Suprapubic skin (tissue), 4 donors: ENCODE data around the gene ZER1. TPM values are rescaled to one million over a fixed set of nuclear protein-coding genes. Genes with fewer than 3 reads are reported as not detected.

Experiments
- DNase-seq, 2 donors: peaks; one replicate each; pipeline ENCODE4 v3.0.0-alpha.2; 2019; ENCODE audit warnings: low spot score in 2 of 2
- H3K27ac ChIP-seq: fragments of 200-600 bp; sonication (generic); one replicate; pipeline ENCODE4 v1.5.1; 2019
- H3K27me3 ChIP-seq: fragments of 200-600 bp; sonication (generic); one replicate; pipeline ENCODE4 v1.5.1; 2019
- H3K36me3 ChIP-seq: fragments of 200-600 bp; sonication (generic); one replicate; pipeline ENCODE4 v1.5.1; 2019
- H3K4me1 ChIP-seq: fragments of 200-600 bp; sonication (generic); one replicate; pipeline ENCODE4 v1.5.1; 2019
- H3K4me3 ChIP-seq: fragments of 200-600 bp; sonication (generic); one replicate; pipeline ENCODE4 v1.5.1; 2019; ENCODE audit warnings: mild to moderate bottlenecking
- H3K9me3 ChIP-seq: fragments of 200-600 bp; sonication (generic); one replicate; pipeline ENCODE4 v1.5.1; 2019
- EP300 ChIP-seq: sonication (generic); formaldehyde crosslinking; IDR thresholded peaks from one replicate; pipeline ENCODE4 v1.6.1; 2017; ENCODE audit warnings: antibody characterized with exemption
- POLR2A ChIP-seq, 2 donors: fragments of 450-650 bp; IDR thresholded peaks; one replicate each; pipeline ENCODE4 v1.6.1; 2017; ENCODE audit warnings: antibody characterized with exemption in 2 of 2, mild to moderate bottlenecking in 2 of 2, moderate library complexity in 2 of 2
- POLR2AphosphoS5 ChIP-seq, 3 donors: sonication (generic); formaldehyde crosslinking; IDR thresholded peaks; one replicate each; pipeline ENCODE4 v1.6.1; 2017; ENCODE audit warnings: antibody characterized with exemption in 3 of 3
- WGBS: methylation state at CpG from one replicate; pipeline ENCODE4 v1.1.5; 2018; 5-methylcytosine and 5-hydroxymethylcytosine counted together
- total RNA-seq, 4 donors: library from RNA; depleted of rRNA; stranded (reverse); fragments of >200 nt; gene quantifications; one replicate each; pipeline ENCODE4 v1.1.0, GENCODE V29; 2016
- TF ChIP-seq, protein P1 (sequence below), 2 donors: fragments of 200-600 bp in 1 of 2; fragments of 450-650 bp in 1 of 2; sonication (generic) in 1 of 2; IDR thresholded peaks; one replicate each; pipeline ENCODE4 v1.5.1; 2016 to 2019; ENCODE audit warnings: antibody characterized with exemption in 2 of 2, mild to moderate bottlenecking in 1 of 2, moderate library complexity in 1 of 2

ZER1 gene
- total RNA-seq, 4 donors from 2014 or later = 53.7 to 75.3 (median 67.7) TPM

DNA sequence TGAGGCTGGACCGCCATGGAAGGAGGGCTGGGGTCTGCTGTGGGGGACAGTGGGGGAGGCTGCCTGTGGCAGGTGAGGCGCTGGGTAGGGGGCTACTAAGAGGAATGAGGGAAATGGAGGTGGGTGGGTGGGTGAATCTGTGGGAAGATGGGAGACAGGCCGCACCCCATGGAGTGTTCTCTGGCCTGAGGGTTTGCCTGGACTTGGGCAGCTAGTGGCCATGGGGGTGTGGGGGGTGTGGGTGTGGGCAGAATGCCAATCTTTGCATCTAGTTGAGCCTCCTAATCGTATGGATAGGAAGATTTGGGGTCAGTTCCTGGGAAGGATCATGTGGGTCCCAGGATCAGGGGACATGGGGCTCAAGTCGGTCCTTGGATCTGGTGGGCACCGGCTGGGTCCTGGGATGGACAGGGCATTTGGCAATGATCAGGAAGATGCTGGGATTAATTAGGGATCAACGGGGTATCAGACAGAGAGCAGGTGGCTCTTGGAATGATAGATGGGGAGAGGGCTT lies 48.3 kb downstream of the ZER1 start:
- Histone ChIP-seq H3K4me1 (peaks cover 33% of the 10 kb centered on the region), H3K27me3 (no peaks in the 10 kb centered on the region), H3K9me3 (no peaks in the 10 kb centered on the region), H3K36me3 (peaks cover 20% of the 10 kb centered on the region), H3K4me3 (peak overlapping the region; percentile 72), H3K27ac (peak overlapping the region; percentile 66)
- 33% methylated on average over 7 of the region's 7 CpGs for WGBS
- TF ChIP-seq POLR2A (IDR thresholded peaks at IDR 0.05) (no peak), EP300 (no peak), POLR2AphosphoS5 (IDR thresholded peaks at IDR 0.05) (no peak)
- TF ChIP-seq, protein P1, sequence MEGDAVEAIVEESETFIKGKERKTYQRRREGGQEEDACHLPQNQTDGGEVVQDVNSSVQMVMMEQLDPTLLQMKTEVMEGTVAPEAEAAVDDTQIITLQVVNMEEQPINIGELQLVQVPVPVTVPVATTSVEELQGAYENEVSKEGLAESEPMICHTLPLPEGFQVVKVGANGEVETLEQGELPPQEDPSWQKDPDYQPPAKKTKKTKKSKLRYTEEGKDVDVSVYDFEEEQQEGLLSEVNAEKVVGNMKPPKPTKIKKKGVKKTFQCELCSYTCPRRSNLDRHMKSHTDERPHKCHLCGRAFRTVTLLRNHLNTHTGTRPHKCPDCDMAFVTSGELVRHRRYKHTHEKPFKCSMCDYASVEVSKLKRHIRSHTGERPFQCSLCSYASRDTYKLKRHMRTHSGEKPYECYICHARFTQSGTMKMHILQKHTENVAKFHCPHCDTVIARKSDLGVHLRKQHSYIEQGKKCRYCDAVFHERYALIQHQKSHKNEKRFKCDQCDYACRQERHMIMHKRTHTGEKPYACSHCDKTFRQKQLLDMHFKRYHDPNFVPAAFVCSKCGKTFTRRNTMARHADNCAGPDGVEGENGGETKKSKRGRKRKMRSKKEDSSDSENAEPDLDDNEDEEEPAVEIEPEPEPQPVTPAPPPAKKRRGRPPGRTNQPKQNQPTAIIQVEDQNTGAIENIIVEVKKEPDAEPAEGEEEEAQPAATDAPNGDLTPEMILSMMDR (IDR thresholded peaks at IDR 0.05) = no peak
- DNase-seq = no peak

DNA sequence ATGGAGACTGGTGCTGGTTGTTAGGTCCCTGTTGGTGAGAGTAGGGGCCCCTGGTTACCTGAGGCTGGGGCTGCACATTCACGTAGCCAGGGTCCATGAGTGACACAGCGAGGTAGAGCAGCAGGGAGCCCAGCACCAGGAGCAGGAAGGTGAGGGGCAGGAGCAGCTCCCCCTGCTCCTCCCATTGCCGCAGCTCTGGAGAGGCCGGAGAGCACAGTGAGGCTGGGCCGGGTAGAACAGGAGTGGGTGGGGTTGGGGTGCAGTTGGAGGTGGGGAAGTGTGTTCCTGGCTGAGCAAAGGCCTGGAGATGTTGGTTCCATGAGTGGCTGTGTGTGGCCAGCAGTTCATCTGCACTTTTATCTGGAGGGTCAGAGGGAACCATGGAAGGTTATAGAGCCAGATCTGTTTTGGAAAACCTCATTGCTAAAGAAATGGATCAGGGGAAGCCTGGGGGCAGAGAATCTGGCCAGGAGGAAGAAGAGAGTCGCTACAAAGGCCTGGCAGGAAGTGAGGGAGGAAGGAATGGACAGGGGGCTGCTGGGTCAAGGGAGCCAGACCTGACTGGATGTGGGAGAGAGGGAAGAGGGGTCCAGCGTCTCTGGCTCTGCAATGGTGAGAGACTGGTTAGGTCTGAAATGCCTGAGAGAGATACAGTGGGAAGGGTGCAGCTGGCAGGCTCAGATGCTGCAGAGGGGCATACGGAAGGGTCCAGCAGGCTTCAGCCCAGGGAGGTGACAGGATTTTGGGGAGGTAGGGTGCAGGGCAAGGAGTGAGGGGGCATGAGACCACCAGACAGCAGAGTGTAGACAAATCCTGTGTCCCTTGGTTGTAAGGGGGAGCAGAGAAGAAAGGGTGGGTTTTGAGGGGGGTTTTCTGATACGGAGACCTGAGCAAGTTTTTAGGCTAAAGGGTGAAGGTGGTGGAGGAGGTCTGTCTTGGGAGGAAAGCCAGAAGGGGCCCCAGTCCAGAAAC lies 49.1 kb downstream of the ZER1 start:
- H3K36me3 ChIP-seq = peaks cover 20% of the 10 kb centered on the region
- no peaks in the 10 kb centered on the region for H3K9me3 ChIP-seq
- DNase-seq = no peak
- H3K4me1 ChIP-seq = peaks cover 33% of the 10 kb centered on the region
- H3K27ac ChIP-seq = no peak overlapping the region
- no peak for TF ChIP-seq POLR2A (IDR thresholded peaks at IDR 0.05)
- no peak for TF ChIP-seq POLR2AphosphoS5 (IDR thresholded peaks at IDR 0.05)
- WGBS = 40% methylated on average over 7 of the region's 9 CpGs
- H3K4me3 ChIP-seq = peak overlapping the region; percentile 72
- H3K27me3 ChIP-seq = no peaks in the 10 kb centered on the region

DNA sequence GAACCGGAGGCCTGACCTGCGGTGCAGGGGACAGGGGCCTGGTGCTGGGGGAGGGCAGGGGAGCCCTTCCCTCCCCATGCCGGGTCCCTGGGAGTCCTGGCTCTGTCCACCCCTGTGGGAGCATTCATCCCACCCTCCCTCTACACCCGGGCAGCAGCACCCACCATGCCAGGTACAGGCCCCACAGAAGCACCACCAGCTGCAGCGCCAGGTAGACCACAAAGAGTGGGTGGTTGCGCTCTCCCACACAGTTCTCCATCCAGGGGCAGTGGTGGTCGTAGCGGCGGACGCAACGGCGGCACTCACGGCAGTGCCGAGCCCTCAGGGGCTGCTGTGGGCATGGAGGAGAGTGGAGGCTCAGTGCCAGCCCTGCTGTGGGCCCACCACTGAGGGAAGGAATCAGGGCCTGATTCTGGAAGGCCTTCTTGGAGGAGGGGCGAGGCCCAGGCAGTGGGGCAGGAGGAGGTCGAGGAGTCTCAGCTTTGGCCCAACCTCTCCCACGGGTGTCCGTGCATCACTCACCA lies 50.2 kb downstream of the ZER1 start:
- Histone ChIP-seq H3K4me3 (no peak overlapping the region), H3K4me1 (peaks cover 33% of the 10 kb centered on the region), H3K9me3 (no peaks in the 10 kb centered on the region), H3K27me3 (no peaks in the 10 kb centered on the region), H3K36me3 (peaks cover 20% of the 10 kb centered on the region), H3K27ac (no peak overlapping the region)
- DNase-seq = no peak
- TF ChIP-seq POLR2A (IDR thresholded peaks at IDR 0.05) = no peak
- no peak for TF ChIP-seq POLR2AphosphoS5 (IDR thresholded peaks at IDR 0.05)
- TF ChIP-seq, protein P1 (IDR thresholded peaks at IDR 0.05) = no peak
- no peak for TF ChIP-seq EP300
- WGBS = 95% methylated on average over 14 of the region's 18 CpGs

DNA sequence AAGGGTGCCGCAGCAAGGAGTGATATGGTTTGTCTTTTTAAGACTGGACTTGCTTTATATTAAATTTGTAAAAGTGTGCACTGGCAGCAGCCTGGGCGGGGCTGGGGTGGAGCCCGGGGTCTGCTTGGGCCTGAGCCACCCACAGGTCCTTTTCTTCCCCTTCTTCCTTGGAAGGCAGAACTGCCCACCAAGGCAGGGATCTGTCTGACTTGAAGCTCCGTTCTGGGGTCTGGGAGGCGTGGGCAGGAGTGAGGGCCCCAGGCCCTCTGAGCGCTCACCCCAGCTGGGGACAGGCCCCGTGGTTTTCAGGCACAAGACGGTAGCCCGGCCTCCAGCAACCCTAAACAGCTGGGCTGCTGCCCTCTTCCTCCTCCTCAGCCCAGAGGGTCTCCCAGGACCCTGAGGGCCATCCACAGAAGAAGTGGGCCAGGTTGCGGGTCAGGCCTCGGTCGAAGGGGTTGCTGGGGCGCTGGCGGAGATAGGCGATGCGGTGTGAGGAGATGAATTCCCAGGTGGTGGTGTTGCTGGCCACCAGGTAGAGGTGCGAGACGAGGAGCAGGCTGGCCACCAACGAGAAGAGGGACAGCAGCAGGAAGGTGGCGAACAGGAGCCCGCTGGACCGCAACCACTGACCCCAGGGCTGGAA lies 50.8 kb downstream of the ZER1 start:
- WGBS = 93% methylated on average over 22 of the region's 22 CpGs
- no peak for TF ChIP-seq EP300
- TF ChIP-seq, protein P1 (IDR thresholded peaks at IDR 0.05) = no peak
- TF ChIP-seq POLR2AphosphoS5 (IDR thresholded peaks at IDR 0.05) = no peak
- TF ChIP-seq POLR2A (IDR thresholded peaks at IDR 0.05) = no peak
- no peaks in the 10 kb centered on the region for H3K9me3 ChIP-seq
- no peak overlapping the region for H3K27ac ChIP-seq
- H3K27me3 ChIP-seq = no peaks in the 10 kb centered on the region
- no peak for DNase-seq
- no peak overlapping the region for H3K4me3 ChIP-seq
- peaks cover 33% of the 10 kb centered on the region for H3K4me1 ChIP-seq
- H3K36me3 ChIP-seq = peaks cover 20% of the 10 kb centered on the region

DNA sequence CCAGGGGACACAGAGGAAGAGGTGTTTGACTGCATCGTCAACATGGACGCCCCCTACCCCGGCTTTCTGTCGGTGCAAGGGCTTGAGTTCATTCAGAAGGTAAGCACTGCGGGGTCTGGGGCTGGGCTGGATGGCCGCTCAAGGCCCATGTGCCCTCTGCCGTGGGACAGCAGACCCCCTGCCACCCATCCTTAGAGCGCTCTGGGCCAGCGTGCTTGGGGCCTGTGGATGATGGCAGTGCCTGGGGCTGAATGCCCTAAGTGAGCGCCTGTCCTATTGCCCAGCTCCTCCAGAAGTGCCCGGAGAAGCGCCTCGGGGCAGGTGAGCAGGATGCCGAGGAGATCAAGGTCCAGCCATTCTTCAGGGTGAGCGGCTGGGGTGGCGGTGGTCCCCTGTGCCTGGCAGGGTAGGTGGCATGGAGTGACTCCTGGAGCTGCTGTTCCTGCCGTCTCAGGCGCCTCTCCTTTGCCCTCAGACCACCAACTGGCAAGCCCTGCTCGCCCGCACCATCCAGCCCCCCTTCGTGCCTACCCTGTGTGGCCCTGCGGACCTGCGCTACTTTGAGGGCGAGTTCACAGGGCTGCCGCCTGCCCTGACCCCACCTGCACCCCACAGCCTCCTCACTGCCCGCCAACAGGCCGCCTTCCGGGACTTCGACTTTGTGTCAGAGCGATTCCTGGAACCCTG lies 51.7 kb downstream of the ZER1 start:
- Histone ChIP-seq H3K4me1 (peaks cover 33% of the 10 kb centered on the region), H3K4me3 (no peak overlapping the region), H3K27ac (peak overlapping the region; percentile 29), H3K9me3 (no peaks in the 10 kb centered on the region), H3K36me3 (peaks cover 23% of the 10 kb centered on the region), H3K27me3 (no peaks in the 10 kb centered on the region)
- 94% methylated on average over 24 of the region's 30 CpGs for WGBS
- TF ChIP-seq POLR2AphosphoS5 (IDR thresholded peaks at IDR 0.05) (no peak), POLR2A (IDR thresholded peaks at IDR 0.05) (no peak), EP300 (no peak)
- TF ChIP-seq, protein P1 (IDR thresholded peaks at IDR 0.05) = no peak
- no peak for DNase-seq
